PC-9 (cell line): ENCODE data around the gene CXCL12.

ENCODE experiments used
- EZH2 ChIP-seq: fragments of 200-600 bp; sonication (generic); IDR thresholded peaks from 2 replicates; pipeline ENCODE4 v1.8.0; 2017; ENCODE audit warnings: antibody characterized with exemption, low read depth
- TF ChIP-seq, protein P1 (sequence below): fragments of 200-600 bp; sonication (generic); conservative IDR thresholded peaks from 2 replicates; pipeline ENCODE4 v1.6.1; 2017; ENCODE audit warnings: mixed run types, antibody characterized with exemption, mild to moderate bottlenecking, moderate library complexity

DNA sequence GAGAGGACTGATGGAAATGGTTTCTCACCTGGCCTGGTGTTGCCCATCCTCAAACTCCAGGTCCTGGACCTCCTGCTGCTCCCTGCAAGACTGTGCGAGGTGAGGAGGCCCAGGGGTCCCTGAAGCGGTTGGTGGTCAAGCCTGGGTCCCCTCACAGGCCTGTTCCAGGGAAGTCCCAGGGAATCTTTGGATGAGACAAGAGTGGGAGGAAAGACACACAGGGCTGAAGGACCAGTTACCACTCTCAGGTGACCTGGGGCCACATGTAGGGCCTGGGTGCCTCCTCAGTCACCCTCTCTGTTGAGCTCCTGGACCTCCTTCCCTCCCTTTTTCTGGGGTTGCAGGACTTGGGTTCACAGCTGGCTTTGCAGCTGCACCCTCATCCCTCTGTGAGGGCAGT is 42.6 kb upstream of the CXCL12 start:
- TF ChIP-seq, protein P1, sequence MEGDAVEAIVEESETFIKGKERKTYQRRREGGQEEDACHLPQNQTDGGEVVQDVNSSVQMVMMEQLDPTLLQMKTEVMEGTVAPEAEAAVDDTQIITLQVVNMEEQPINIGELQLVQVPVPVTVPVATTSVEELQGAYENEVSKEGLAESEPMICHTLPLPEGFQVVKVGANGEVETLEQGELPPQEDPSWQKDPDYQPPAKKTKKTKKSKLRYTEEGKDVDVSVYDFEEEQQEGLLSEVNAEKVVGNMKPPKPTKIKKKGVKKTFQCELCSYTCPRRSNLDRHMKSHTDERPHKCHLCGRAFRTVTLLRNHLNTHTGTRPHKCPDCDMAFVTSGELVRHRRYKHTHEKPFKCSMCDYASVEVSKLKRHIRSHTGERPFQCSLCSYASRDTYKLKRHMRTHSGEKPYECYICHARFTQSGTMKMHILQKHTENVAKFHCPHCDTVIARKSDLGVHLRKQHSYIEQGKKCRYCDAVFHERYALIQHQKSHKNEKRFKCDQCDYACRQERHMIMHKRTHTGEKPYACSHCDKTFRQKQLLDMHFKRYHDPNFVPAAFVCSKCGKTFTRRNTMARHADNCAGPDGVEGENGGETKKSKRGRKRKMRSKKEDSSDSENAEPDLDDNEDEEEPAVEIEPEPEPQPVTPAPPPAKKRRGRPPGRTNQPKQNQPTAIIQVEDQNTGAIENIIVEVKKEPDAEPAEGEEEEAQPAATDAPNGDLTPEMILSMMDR = no peak
- TF ChIP-seq EZH2 = no peak
